ENCODE data around the gene C1orf116.

DNA sequence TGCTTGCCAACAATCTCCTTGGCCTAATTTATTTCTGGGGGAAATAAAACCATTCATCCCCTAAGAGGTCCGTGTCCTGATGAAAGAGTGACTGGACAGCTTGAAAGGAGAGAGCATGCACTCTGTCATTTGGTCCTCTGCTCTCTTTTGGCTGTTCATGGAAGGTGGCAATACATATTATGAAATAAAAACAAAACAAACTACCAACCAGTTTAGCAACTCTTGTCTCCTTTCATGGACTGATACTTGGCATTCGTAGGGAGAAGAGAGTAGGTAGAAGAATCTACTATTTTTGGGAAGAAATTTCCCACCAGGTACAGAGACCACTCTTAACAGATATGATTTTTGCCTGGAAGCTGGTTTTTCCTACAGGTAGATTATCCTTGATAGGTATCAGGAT is 746 bp upstream of the C1orf116 start:
- TF ChIP-seq, protein P1, sequence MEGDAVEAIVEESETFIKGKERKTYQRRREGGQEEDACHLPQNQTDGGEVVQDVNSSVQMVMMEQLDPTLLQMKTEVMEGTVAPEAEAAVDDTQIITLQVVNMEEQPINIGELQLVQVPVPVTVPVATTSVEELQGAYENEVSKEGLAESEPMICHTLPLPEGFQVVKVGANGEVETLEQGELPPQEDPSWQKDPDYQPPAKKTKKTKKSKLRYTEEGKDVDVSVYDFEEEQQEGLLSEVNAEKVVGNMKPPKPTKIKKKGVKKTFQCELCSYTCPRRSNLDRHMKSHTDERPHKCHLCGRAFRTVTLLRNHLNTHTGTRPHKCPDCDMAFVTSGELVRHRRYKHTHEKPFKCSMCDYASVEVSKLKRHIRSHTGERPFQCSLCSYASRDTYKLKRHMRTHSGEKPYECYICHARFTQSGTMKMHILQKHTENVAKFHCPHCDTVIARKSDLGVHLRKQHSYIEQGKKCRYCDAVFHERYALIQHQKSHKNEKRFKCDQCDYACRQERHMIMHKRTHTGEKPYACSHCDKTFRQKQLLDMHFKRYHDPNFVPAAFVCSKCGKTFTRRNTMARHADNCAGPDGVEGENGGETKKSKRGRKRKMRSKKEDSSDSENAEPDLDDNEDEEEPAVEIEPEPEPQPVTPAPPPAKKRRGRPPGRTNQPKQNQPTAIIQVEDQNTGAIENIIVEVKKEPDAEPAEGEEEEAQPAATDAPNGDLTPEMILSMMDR (IDR thresholded peaks at IDR 0.05; ENCODE audit: poor library complexity, severe bottlenecking), result no peak
- no peak for TF ChIP-seq TAF1 (IDR thresholded peaks at IDR 0.05; ENCODE audit: low read depth)
- TF ChIP-seq POLR2AphosphoS5 (IDR thresholded peaks at IDR 0.05), result no peak
- no peak for TF ChIP-seq SMC3 (conservative IDR thresholded peaks at IDR 0.05; ENCODE audit: poor library complexity)
- TF ChIP-seq RAD21 (conservative IDR thresholded peaks at IDR 0.05), result no peak
- no peak for TF ChIP-seq EP300 (conservative IDR thresholded peaks at IDR 0.05; ENCODE audit: poor library complexity, severe bottlenecking)
- no peak for TF ChIP-seq EZH2 (IDR thresholded peaks at IDR 0.05; ENCODE audit: borderline replicate concordance, insufficient read depth, low read length, poor library complexity, severe bottlenecking)
- no peak for TF ChIP-seq MXI1 (conservative IDR thresholded peaks at IDR 0.05; ENCODE audit: poor library complexity, severe bottlenecking)
- no peak for TF ChIP-seq REST (IDR thresholded peaks at IDR 0.05; ENCODE audit: borderline replicate concordance)

All from neural cell (in vitro differentiated cells).